Stomach smooth muscle (tissue), 2 donors: Measurements from ENCODE around the gene HYCC2.
A peak's percentile ranks its signal among the peaks of the same experiment; 100 is the strongest.

ENCODE experiments used
- H3K27ac ChIP-seq: one replicate; pipeline ENCODE4 v1.7.0; 2013; ENCODE audit warnings: mild to moderate bottlenecking, low read length, inconsistent platforms
- H3K27me3 ChIP-seq, 2 donors: one replicate each; pipeline ENCODE4 v1.7.0; 2013; ENCODE audit warnings: low read length in 2 of 2; ENCODE audit not compliant: insufficient read depth in 2 of 2, control insufficient read depth in 1 of 2
- H3K36me3 ChIP-seq, 2 donors: one replicate each; pipeline ENCODE4 v1.7.0; 2013; ENCODE audit warnings: low read length in 2 of 2; ENCODE audit not compliant: control insufficient read depth in 2 of 2, insufficient read depth in 2 of 2
- H3K4me1 ChIP-seq: one replicate; pipeline ENCODE4 v1.7.0; 2013; ENCODE audit warnings: low read length; ENCODE audit not compliant: control insufficient read depth, insufficient read depth
- H3K4me3 ChIP-seq, 2 donors: one replicate each; pipeline ENCODE4 v1.7.0; 2013; ENCODE audit warnings: low read length in 2 of 2
- H3K9ac ChIP-seq, 2 donors: one replicate each; pipeline ENCODE4 v1.7.0; 2013; ENCODE audit warnings: low read length in 2 of 2, mild to moderate bottlenecking in 1 of 2
- H3K9me3 ChIP-seq, 2 donors: one replicate each; pipeline ENCODE4 v1.7.0; 2013; ENCODE audit warnings: low read length in 2 of 2; ENCODE audit not compliant: control insufficient read depth in 2 of 2
- donor health status: healthy.
- donor health status: Pancreatic carcinoma.

The HYCC2 gene

GRCh38 chr2:201110615-201111014, 39.1 kb upstream of the HYCC2 start:
- Histone ChIP-seq H3K4me1 (no peaks in the 10 kb centered on the region), H3K27me3 (no peaks in the 10 kb centered on the region), H3K36me3 (no peaks in the 10 kb centered on the region), H3K9me3 (no peaks in the 10 kb centered on the region), H3K4me3 (no peak overlapping the region), H3K27ac (no peak overlapping the region), H3K9ac (no peak overlapping the region)

GRCh38 chr2:201109186-201109585, 37.7 kb upstream of the HYCC2 start:
- Histone ChIP-seq H3K9ac (no peak overlapping the region), H3K27ac (no peak overlapping the region)

GRCh38 chr2:201108341-201108740, 36.9 kb upstream of the HYCC2 start:
- Histone ChIP-seq H3K9ac (no peak overlapping the region), H3K27me3 (no peaks in the 10 kb centered on the region), H3K4me3 (no peak overlapping the region), H3K27ac (no peak overlapping the region), H3K9me3 (no peaks in the 10 kb centered on the region), H3K4me1 (no peaks in the 10 kb centered on the region), H3K36me3 (no peaks in the 10 kb centered on the region)

More at GRCh38 chr2:201109186-201109585, 37.7 kb upstream of the HYCC2 start:
- Histone ChIP-seq H3K9me3 (no peaks in the 10 kb centered on the region), H3K4me3 (no peak overlapping the region), H3K27me3 (no peaks in the 10 kb centered on the region), H3K4me1 (no peaks in the 10 kb centered on the region), H3K36me3 (no peaks in the 10 kb centered on the region)

GRCh38 chr2:201107624-201108023, 36.2 kb upstream of the HYCC2 start:
- no peaks in the 10 kb centered on the region for H3K9me3 ChIP-seq
- H3K4me1 ChIP-seq: no peaks in the 10 kb centered on the region
- no peak overlapping the region for H3K27ac ChIP-seq
- H3K9ac ChIP-seq: no peak overlapping the region
- no peaks in the 10 kb centered on the region for H3K27me3 ChIP-seq
- H3K4me3 ChIP-seq: no peak overlapping the region
- H3K36me3 ChIP-seq: no peaks in the 10 kb centered on the region

GRCh38 chr2:201105759-201106158, 34.3 kb upstream of the HYCC2 start:
- no peaks in the 10 kb centered on the region for H3K9me3 ChIP-seq
- H3K4me3 ChIP-seq: no peak overlapping the region

GRCh38 chr2:201100497-201100896, 29.0 kb upstream of the HYCC2 start:
- Histone ChIP-seq H3K4me1 (no peaks in the 10 kb centered on the region), H3K9ac (no peak overlapping the region), H3K36me3 (no peaks in the 10 kb centered on the region), H3K27ac (no peak overlapping the region), H3K27me3 (no peaks in the 10 kb centered on the region), H3K4me3 (no peak overlapping the region), H3K9me3 (no peaks in the 10 kb centered on the region)

More at GRCh38 chr2:201105759-201106158, 34.3 kb upstream of the HYCC2 start:
- Histone ChIP-seq H3K27ac (no peak overlapping the region), H3K36me3 (no peaks in the 10 kb centered on the region), H3K9ac (no peak overlapping the region), H3K27me3 (no peaks in the 10 kb centered on the region), H3K4me1 (no peaks in the 10 kb centered on the region)

GRCh38 chr2:201093573-201093972, 22.1 kb upstream of the HYCC2 start:
- no peaks in the 10 kb centered on the region for H3K36me3 ChIP-seq
- H3K9me3 ChIP-seq: no peaks in the 10 kb centered on the region
- H3K27ac ChIP-seq: no peak overlapping the region
- no peaks in the 10 kb centered on the region for H3K4me1 ChIP-seq
- H3K4me3 ChIP-seq: no peak overlapping the region
- no peaks in the 10 kb centered on the region for H3K27me3 ChIP-seq
- no peak overlapping the region for H3K9ac ChIP-seq

GRCh38 chr2:201090574-201090973, 19.1 kb upstream of the HYCC2 start:
- H3K27me3 ChIP-seq: no peaks in the 10 kb centered on the region
- H3K4me1 ChIP-seq: no peaks in the 10 kb centered on the region
- no peak overlapping the region for H3K4me3 ChIP-seq
- no peaks in the 10 kb centered on the region for H3K9me3 ChIP-seq
- H3K9ac ChIP-seq: no peak overlapping the region
- no peaks in the 10 kb centered on the region for H3K36me3 ChIP-seq
- no peak overlapping the region for H3K27ac ChIP-seq

GRCh38 chr2:201084863-201085262, 13.4 kb upstream of the HYCC2 start:
- no peak overlapping the region for H3K27ac ChIP-seq
- no peaks in the 10 kb centered on the region for H3K27me3 ChIP-seq
- no peaks in the 10 kb centered on the region for H3K9me3 ChIP-seq
- H3K9ac ChIP-seq: no peak overlapping the region
- peaks cover 6 to 7% of the 10 kb centered on the region in 2 donors for H3K36me3 ChIP-seq
- H3K4me1 ChIP-seq: no peaks in the 10 kb centered on the region
- H3K4me3 ChIP-seq: no peak overlapping the region

GRCh38 chr2:201074996-201075395, 3.5 kb upstream of the HYCC2 start:
- Histone ChIP-seq H3K27ac (no peak overlapping the region), H3K27me3 (no peaks in the 10 kb centered on the region), H3K9me3 (no peaks in the 10 kb centered on the region), H3K9ac (no peak overlapping the region), H3K4me3 (no peak overlapping the region), H3K36me3 (peaks cover 0 to 3% of the 10 kb centered on the region in 2 donors), H3K4me1 (peaks cover 12% of the 10 kb centered on the region)

GRCh38 chr2:201073071-201073470, 1.6 kb upstream of the HYCC2 start:
- no peaks in the 10 kb centered on the region for H3K36me3 ChIP-seq
- no peaks in the 10 kb centered on the region for H3K9me3 ChIP-seq
- H3K4me1 ChIP-seq: peaks cover 12% of the 10 kb centered on the region
- no peak overlapping the region for H3K27ac ChIP-seq
- H3K4me3 ChIP-seq: peak overlapping the region; percentile 97 to 99
- H3K9ac ChIP-seq: no peak overlapping the region
- H3K27me3 ChIP-seq: no peaks in the 10 kb centered on the region
